K562 (cell line): Measurements from ENCODE around the gene JUNB. TPM values are rescaled to one million over a fixed set of nuclear protein-coding genes. Genes with fewer than 3 reads are reported as not detected.

Source experiments
- ATF6 ChIP-seq: sonication (generic); formaldehyde crosslinking; IDR thresholded peaks from 2 replicates; pipeline ENCODE4 v1.4.0; 2020; ENCODE audit warnings: mild to moderate bottlenecking, missing genetic modification reagents
- BRD4 ChIP-seq: fragments of 200-600 bp; sonication (generic); IDR thresholded peaks from 2 replicates; pipeline ENCODE4 v1.6.1; 2017; ENCODE audit warnings: inconsistent platforms
- FIP1L1 ChIP-seq: fragments of 200-400 bp; formaldehyde crosslinking; IDR thresholded peaks from 2 replicates; pipeline ENCODE4 v1.6.1; 2018; ENCODE audit warnings: mild to moderate bottlenecking, low read depth, low read length; ENCODE audit not compliant: poor library complexity, severe bottlenecking
- FOSL1 ChIP-seq: fragments of 200-800 bp; sonication (Bioruptor generic); conservative IDR thresholded peaks from 2 replicates; pipeline ENCODE4 v1.6.1; 2016; ENCODE audit warnings: missing genetic modification characterization, missing compliant biosample characterization
- FOXK1 ChIP-seq: sonication (generic); formaldehyde crosslinking; IDR thresholded peaks from 2 replicates; pipeline ENCODE4 v1.8.0; 2022; ENCODE audit warnings: missing genetic modification reagents, mild to moderate bottlenecking, borderline replicate concordance
- GTF2B ChIP-seq: IDR thresholded peaks from 2 replicates; pipeline ENCODE4 v1.6.1; 2011; ENCODE audit not compliant: insufficient read length; ENCODE audit errors: extremely low read depth
- GTF2F1 ChIP-seq: IDR thresholded peaks from 2 replicates; pipeline ENCODE4 v1.6.1; 2011; ENCODE audit warnings: low read depth, low read length, improper control_type of control experiment
- MAZ ChIP-seq, 2 experiments: fragments of 450-650 bp in 1 of 2; sonication (generic) in 1 of 2; formaldehyde crosslinking; IDR thresholded peaks in 1 of 2; conservative IDR thresholded peaks in 1 of 2; 2 replicates each; pipeline versions ENCODE4 v1.4.0 to v1.5.0; 2020; ENCODE audit warnings: mild to moderate bottlenecking in 1 of 2, missing genetic modification reagents in 1 of 2
- NFXL1 ChIP-seq: fragments of 450-650 bp; formaldehyde crosslinking; IDR thresholded peaks from 2 replicates; pipeline ENCODE4 v1.4.0; 2021; ENCODE audit warnings: mild to moderate bottlenecking
- NONO ChIP-seq, 2 experiments: fragments of 200-400 bp in 1 of 2; fragments of 450-650 bp in 1 of 2; formaldehyde crosslinking in 1 of 2; IDR thresholded peaks; 2 replicates each; pipeline ENCODE4 v1.6.1; 2017; ENCODE audit warnings: low read depth in 2 of 2, mild to moderate bottlenecking in 2 of 2, moderate library complexity in 2 of 2, low read length in 1 of 2
- POLR2AphosphoS2 ChIP-seq: IDR thresholded peaks from 2 replicates; pipeline ENCODE4 v1.6.1; 2012; ENCODE audit warnings: low read length, improper control_type of control experiment
- POU5F1 ChIP-seq: fragments of 150-350 bp; IDR thresholded peaks from 2 replicates; pipeline ENCODE4 v1.6.1; 2014; ENCODE audit warnings: borderline replicate concordance, low read length, low read depth, mild to moderate bottlenecking; ENCODE audit not compliant: partially characterized antibody
- ZBTB7A ChIP-seq: IDR thresholded peaks from 2 replicates; pipeline ENCODE4 v1.6.1; 2011; ENCODE audit warnings: low read depth, mild to moderate bottlenecking, low read length, moderate library complexity, borderline replicate concordance; ENCODE audit not compliant: control insufficient read depth
- ZFPM2 ChIP-seq: fragments of 250-450 bp; sonication (Bioruptor Pico); IDR thresholded peaks from 2 replicates; pipeline ENCODE4 v1.5.1; 2022; ENCODE audit warnings: mild to moderate bottlenecking
- ZHX1 ChIP-seq: fragments of 150-350 bp; conservative IDR thresholded peaks from 2 replicates; pipeline ENCODE4 v1.6.1; 2014; ENCODE audit warnings: low read length
- ZNF282 ChIP-seq: sonication (generic); formaldehyde crosslinking; IDR thresholded peaks from 2 replicates; pipeline ENCODE4 v1.8.1; 2023; ENCODE audit warnings: missing genetic modification reagents
- ZNF41 ChIP-seq: fragments of 250-450 bp; sonication (Bioruptor Pico); conservative IDR thresholded peaks from 2 replicates; pipeline ENCODE4 v1.4.0; 2020; ENCODE audit warnings: mild to moderate bottlenecking
- ZSCAN32 ChIP-seq: fragments of 450-650 bp; formaldehyde crosslinking; IDR thresholded peaks from 2 replicates; pipeline ENCODE4 v1.4.0; 2020; ENCODE audit warnings: mild to moderate bottlenecking, moderate library complexity
- polyA plus RNA-seq, 8 experiments: library from polyadenylated mRNA; depleted of rRNA in 4 of 8; stranded (reverse) in 5 of 8; unstranded in 3 of 8; fragments of >200 nt; fragmentation: Nextera tagmentation in 2 of 8; fragmentation: Illumina TruSeq in 1 of 8; extraction: Ambion mirVana in 2 of 8; extraction: Trizol in 1 of 8; gene quantifications; 2 replicates each; pipeline versions ENCODE4 v1.2.1 to v1.2.3, GENCODE V29; 2011 to 2014; ENCODE audit warnings: inconsistent platforms in 1 of 8, missing spikeins in 1 of 8
- total RNA-seq, 7 experiments: library from RNA; depleted of rRNA in 6 of 7; stranded (reverse); fragments of >200 nt in 6 of 7; fragmentation: Illumina TruSeq in 2 of 7; extraction: Trizol in 2 of 7; gene quantifications; 2 replicates each; pipeline versions ENCODE4 v1.2.1 to v1.2.3, GENCODE V29; 2011 to 2021; ENCODE audit warnings: low replicate concordance in 1 of 7
- TF ChIP-seq, protein P1 (sequence below), 2 experiments: fragments of 200-800 bp in 1 of 2; sonication (Bioruptor generic) in 1 of 2; sonication (generic) in 1 of 2; formaldehyde crosslinking in 1 of 2; IDR thresholded peaks in 1 of 2; conservative IDR thresholded peaks in 1 of 2; 2 replicates each; pipeline versions ENCODE4 v1.5.0 to v1.6.1; 2016 to 2020; ENCODE audit warnings: missing compliant biosample characterization in 1 of 2, missing genetic modification characterization in 1 of 2, missing genetic modification reagents in 1 of 2

Gene JUNB
- total and polyA plus RNA-seq, 9 of the 15 experiments (the other 6 are each of a cell fraction or from before 2014, with no cell fraction given): 0.23 to 88.1 (median 13.1) TPM

DNA sequence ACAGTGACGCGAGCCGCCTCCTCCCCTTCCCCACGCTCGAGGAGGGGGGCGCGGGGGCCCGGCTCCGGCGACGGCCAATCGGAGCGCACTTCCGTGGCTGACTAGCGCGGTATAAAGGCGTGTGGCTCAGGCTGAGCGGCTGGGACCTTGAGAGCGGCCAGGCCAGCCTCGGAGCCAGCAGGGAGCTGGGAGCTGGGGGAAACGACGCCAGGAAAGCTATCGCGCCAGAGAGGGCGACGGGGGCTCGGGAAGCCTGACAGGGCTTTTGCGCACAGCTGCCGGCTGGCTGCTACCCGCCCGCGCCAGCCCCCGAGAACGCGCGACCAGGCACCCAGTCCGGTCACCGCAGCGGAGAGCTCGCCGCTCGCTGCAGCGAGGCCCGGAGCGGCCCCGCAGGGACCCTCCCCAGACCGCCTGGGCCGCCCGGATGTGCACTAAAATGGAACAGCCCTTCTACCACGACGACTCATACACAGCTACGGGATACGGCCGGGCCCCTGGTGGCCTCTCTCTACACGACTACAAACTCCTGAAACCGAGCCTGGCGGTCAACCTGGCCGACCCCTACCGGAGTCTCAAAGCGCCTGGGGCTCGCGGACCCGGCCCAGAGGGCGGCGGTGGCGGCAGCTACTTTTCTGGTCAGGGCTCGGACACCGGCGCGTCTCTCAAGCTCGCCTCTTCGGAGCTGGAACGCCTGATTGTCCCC lies at the start of gene JUNB (continued):
- TF ChIP-seq MAZ (CRISPR knock-in tag; conservative IDR thresholded peaks at IDR 0.05 in 1 of 2, IDR thresholded peaks at IDR 0.05 in 1 of 2) (peak; percentile 95 to 99), NFXL1 (no peak), ZBTB7A (peak; percentile 84), ZHX1 (0 out of 2 replicates have a peak, but pooled peaks have one; percentile 54), POLR2AphosphoS2 (peak; percentile 96; the same call in 1 of the 2 replicates), FOXK1 (CRISPR knock-in tag) (peak; percentile 58; the same call in 1 of the 2 replicates), FOSL1 (tag) (0 out of 2 replicates have a peak, but pooled peaks have one; percentile 53), GTF2F1 (peak; percentile 97), ZNF41 (CRISPR knock-in tag) (no peak; the same call in 1 of the 2 replicates), BRD4 (0 out of 2 replicates have a peak, but pooled peaks have one; percentile 32), GTF2B (peak; percentile 67), ZNF282 (CRISPR knock-in tag) (peak; percentile 70; the same call in 1 of the 2 replicates), FIP1L1 (peak; percentile 100), POU5F1 (no peak), ATF6 (CRISPR knock-in tag) (peak; percentile 94; the same call in 1 of the 2 replicates), NONO (IDR thresholded peaks at IDR 0.05; ENCODE audit: low read depth in 2 of 2, low read length in 1 of 2) (peak; percentile 92 to 100), ZFPM2 (0 out of 2 replicates have a peak, but pooled peaks have one; percentile 63), ZSCAN32 (CRISPR knock-in tag) (peak; percentile 75)
- TF ChIP-seq, protein P1, sequence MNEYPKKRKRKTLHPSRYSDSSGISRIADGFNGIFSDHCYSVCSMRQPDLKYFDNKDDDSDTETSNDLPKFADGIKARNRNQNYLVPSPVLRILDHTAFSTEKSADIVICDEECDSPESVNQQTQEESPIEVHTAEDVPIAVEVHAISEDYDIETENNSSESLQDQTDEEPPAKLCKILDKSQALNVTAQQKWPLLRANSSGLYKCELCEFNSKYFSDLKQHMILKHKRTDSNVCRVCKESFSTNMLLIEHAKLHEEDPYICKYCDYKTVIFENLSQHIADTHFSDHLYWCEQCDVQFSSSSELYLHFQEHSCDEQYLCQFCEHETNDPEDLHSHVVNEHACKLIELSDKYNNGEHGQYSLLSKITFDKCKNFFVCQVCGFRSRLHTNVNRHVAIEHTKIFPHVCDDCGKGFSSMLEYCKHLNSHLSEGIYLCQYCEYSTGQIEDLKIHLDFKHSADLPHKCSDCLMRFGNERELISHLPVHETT (CRISPR knock-in tag; conservative IDR thresholded peaks at IDR 0.05 in 1 of 2, IDR thresholded peaks at IDR 0.05 in 1 of 2): no peak; a peak in 1 of 4 replicates
